CD4-positive, alpha-beta memory T cell (primary cell): ENCODE measurements around the gene SFR1. TPM values are rescaled to one million over a fixed set of nuclear protein-coding genes. Genes with fewer than 3 reads are reported as not detected.
A peak's percentile ranks its signal among the peaks of the same experiment; 100 is the strongest.

ENCODE experiments used
- CTCF ChIA-PET: fragments of 350-600 bp; sonication (Branson Sonifier 250); formaldehyde crosslinking; loops from one replicate; lab custom pipeline; 2021; ENCODE audit warnings: inconsistent platforms; ENCODE audit not compliant: partially characterized antibody; lab: Charles Lee
- POLR2A ChIA-PET: fragments of 350-600 bp; sonication (Branson Sonifier 250); formaldehyde crosslinking; loops from one replicate; lab custom pipeline; 2021; ENCODE audit not compliant: partially characterized antibody; lab: Charles Lee
- DNase-seq, 5 donors: peaks; one replicate each; pipeline versions ENCODE4 v3.0.0 to v3.0.0-alpha.2; 2020 to 2022; ENCODE audit warnings: mixed read lengths in 1 of 5
- H3K27ac ChIP-seq: one replicate; pipeline ENCODE4 v1.7.0; 2013; ENCODE audit warnings: low read depth, low read length
- H3K27me3 ChIP-seq: 2 replicates; pipeline ENCODE4 v1.7.0; 2013; ENCODE audit warnings: mild to moderate bottlenecking, low read length, moderate library complexity; ENCODE audit not compliant: insufficient read depth
- H3K36me3 ChIP-seq: 2 replicates; pipeline ENCODE4 v1.7.0; 2013; ENCODE audit warnings: mild to moderate bottlenecking, low read length, moderate library complexity; ENCODE audit not compliant: insufficient read depth
- H3K4me1 ChIP-seq: 2 replicates; pipeline ENCODE4 v1.7.0; 2013; ENCODE audit warnings: mild to moderate bottlenecking, low read length, moderate library complexity; ENCODE audit not compliant: insufficient read depth
- H3K4me3 ChIP-seq, 2 donors: one replicate each; pipeline ENCODE4 v1.7.0; 2013; ENCODE audit warnings: low read length in 2 of 2, mild to moderate bottlenecking in 1 of 2
- H3K9me3 ChIP-seq, 2 donors: one replicate each; pipeline ENCODE4 v1.7.0; 2013; ENCODE audit warnings: low read length in 2 of 2, control low read depth in 1 of 2; ENCODE audit not compliant: control insufficient read depth in 1 of 2
- H3K27ac Mint-ChIP-seq, 7 donors: one replicate each; pipeline ENCODE4 v1.8.0; 2020 to 2021; ENCODE audit warnings: mixed read lengths in 7 of 7, mild to moderate bottlenecking in 6 of 7, inconsistent platforms in 3 of 7, moderate library complexity in 3 of 7
- H3K27me3 Mint-ChIP-seq, 2 donors: one replicate each; pipeline ENCODE4 v1.8.0; 2020 to 2021; ENCODE audit warnings: mixed read lengths in 2 of 2
- H3K36me3 Mint-ChIP-seq, 2 donors: one replicate each; pipeline ENCODE4 v1.8.0; 2020 to 2021; ENCODE audit warnings: mixed read lengths in 2 of 2, inconsistent platforms in 1 of 2, mild to moderate bottlenecking in 1 of 2
- H3K4me1 Mint-ChIP-seq, 4 donors: one replicate each; pipeline ENCODE4 v1.8.0; 2020 to 2021; ENCODE audit warnings: mixed read lengths in 4 of 4, mild to moderate bottlenecking in 1 of 4
- H3K4me3 Mint-ChIP-seq, 8 donors: one replicate each; pipeline ENCODE4 v1.8.0; 2020 to 2021; ENCODE audit warnings: mixed read lengths in 8 of 8, mild to moderate bottlenecking in 7 of 8, moderate library complexity in 6 of 8, inconsistent platforms in 3 of 8
- H3K9me3 Mint-ChIP-seq, 8 donors: one replicate each; pipeline ENCODE4 v1.8.0; 2020 to 2021; ENCODE audit warnings: mixed read lengths in 8 of 8, mild to moderate bottlenecking in 5 of 8, inconsistent platforms in 3 of 8, moderate library complexity in 1 of 8
- intact Hi-C: fragments of 100-400 bp; cut with micrococcal nuclease; formaldehyde crosslinking; loops from one replicate; pipeline ENCODE4 v1.15.1; 2023
- polyA plus RNA-seq, 2 donors: library from polyadenylated mRNA; unstranded; fragments of 300-500 nt; fragmentation: Illumina TruSeq; gene quantifications; one replicate each; pipeline ENCODE4 v1.2.3, GENCODE V29; 2021
- total RNA-seq, 2 experiments: library from RNA; stranded (reverse); gene quantifications; one replicate each; pipeline ENCODE4 v1.2.3, GENCODE V29; 2021

Gene SFR1, protein sequence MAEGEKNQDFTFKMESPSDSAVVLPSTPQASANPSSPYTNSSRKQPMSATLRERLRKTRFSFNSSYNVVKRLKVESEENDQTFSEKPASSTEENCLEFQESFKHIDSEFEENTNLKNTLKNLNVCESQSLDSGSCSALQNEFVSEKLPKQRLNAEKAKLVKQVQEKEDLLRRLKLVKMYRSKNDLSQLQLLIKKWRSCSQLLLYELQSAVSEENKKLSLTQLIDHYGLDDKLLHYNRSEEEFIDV
- total RNA-seq (10 to 100 TPM; 12.2 to 12.4 TPM), polyA plus RNA-seq (10 to 100 TPM; 10.0 to 15.8 TPM)

DNA sequence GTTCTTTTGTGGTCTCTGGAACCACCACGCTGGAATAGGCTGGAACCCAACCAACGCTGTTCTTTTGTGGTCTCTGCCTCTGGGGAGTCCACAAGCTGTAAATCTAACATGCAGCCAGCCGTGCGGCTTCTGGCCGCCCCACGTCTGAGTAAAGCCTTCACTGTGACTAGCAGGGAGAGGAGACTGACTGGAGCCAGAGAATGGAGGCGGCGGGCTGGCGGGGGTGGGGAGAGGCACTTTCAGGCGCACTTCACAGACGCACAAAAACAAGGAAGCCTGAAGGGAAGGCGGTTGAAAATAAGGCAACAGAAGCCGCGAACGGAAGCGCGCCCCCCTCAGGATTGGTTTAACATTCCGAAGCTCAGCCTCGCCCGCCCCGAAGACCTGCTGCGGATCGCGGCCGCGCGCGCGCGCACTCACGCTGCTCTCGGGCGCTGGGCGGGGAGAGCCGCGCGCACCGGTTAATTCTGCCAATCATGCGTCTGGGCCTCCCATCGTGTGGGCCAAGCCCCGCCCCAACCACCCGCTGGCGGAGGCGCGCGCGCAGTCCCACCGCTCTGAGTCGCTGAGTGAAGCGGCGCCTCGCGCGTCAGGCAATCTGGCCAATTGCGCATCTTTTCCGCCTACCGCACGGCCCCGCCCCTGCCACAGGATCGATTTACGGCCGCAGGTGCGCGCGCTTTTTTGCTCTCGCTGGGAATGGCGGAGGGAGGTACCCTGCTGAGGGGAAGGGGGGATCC, at the start of gene SFR1:
TSS of gene SFR1 (plus strand) at position 687 of the 740 bp plus-strand sequence. CDS start at position 700, 13 bp downstream.
- H3K9me3 ChIP-seq, result no peaks in the 10 kb centered on the region
- H3K4me3 ChIP-seq, result peak within 1 kb of the TSS; percentile 80 to 98
- Mint-ChIP-seq H3K27me3 (peaks cover 0 to 4% of the 10 kb centered on the region in 2 donors), H3K27ac (peak within 1 kb of the TSS; percentile 99 to 100 (median 100)), H3K4me3 (peak within 1 kb of the TSS; percentile 94 to 98 (median 96)), H3K9me3 (no peaks in the 10 kb centered on the region), H3K4me1 (peaks cover 9 to 40% (median 20%) of the 10 kb centered on the region in 4 donors), H3K36me3 (peaks cover 8 to 24% of the 10 kb centered on the region in 2 donors)
- peak within 1 kb of the TSS; percentile 100 for H3K27ac ChIP-seq
- no peaks in the 10 kb centered on the region for H3K36me3 ChIP-seq
- H3K4me1 ChIP-seq, result peaks cover 21% of the 10 kb centered on the region
- DNase-seq, result peak; percentile 99 to 100 (median 99)
- ChIA-PET CTCF (interaction anchor here (0.7 to 5.4 kb wide), 18 partner anchors 9 to 537 kb away, joined by 3 to 59 read pairs (median 5); partner anchors contain the start of gene GSTO1), POLR2A (interaction anchor here (0.6 to 3.9 kb wide), 45 partner anchors 9 to 651 kb away, joined by 3 to 55 read pairs (median 4); partner anchors contain the start of genes CFAP43, GSTO1, GSTO2 and ITPRIP)
- intact Hi-C loops, result loop anchor here (1.0 to 10.0 kb wide), 10 partner anchors 86 to 1477 kb away; partner anchors contain the start of genes CNNM2, GSTO2, SLK and STN1
- H3K27me3 ChIP-seq, result no peaks in the 10 kb centered on the region

DNA sequence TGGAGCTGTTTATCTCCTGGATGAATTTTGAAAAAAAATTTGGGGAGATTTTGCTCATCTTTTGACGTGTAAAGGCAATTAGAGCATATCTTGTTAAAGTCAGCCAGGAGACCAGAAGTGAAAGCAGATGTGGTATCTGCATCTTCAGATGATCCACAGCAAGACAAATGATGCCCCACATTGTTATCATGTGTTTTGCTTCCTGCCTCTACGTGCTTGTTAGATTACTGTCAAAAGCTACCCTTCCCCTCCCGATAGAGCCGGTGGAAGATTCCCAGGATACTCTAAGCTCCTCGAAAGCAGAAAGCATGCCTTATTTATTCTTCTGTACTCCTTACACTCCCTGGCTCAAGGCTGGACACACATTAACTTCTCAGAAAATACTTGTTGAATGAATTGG, 49.2 kb upstream of the SFR1 start:
- Mint-ChIP-seq H3K4me1 (peaks cover 0 to 4% (median under 1%) of the 10 kb centered on the region in 4 donors), H3K9me3 (no peaks in the 10 kb centered on the region), H3K4me3 (no peak overlapping the region), H3K36me3 (no peaks in the 10 kb centered on the region), H3K27me3 (no peaks in the 10 kb centered on the region), H3K27ac (peak overlapping the region in 1 of 7 donors; percentile 21)
- DNase-seq, result no peak
- Histone ChIP-seq H3K4me1 (no peaks in the 10 kb centered on the region), H3K27ac (no peak overlapping the region), H3K36me3 (no peaks in the 10 kb centered on the region), H3K4me3 (no peak overlapping the region), H3K27me3 (no peaks in the 10 kb centered on the region), H3K9me3 (no peaks in the 10 kb centered on the region)
- POLR2A ChIA-PET, result no interaction called here
- CTCF ChIA-PET, result interaction anchor here (1.0 to 2.0 kb wide), 4 partner anchors 8 to 185 kb away, joined by 3 to 6 read pairs (median 4); no protein-coding TSS in a partner anchor
- intact Hi-C loops, result no loop called here

DNA sequence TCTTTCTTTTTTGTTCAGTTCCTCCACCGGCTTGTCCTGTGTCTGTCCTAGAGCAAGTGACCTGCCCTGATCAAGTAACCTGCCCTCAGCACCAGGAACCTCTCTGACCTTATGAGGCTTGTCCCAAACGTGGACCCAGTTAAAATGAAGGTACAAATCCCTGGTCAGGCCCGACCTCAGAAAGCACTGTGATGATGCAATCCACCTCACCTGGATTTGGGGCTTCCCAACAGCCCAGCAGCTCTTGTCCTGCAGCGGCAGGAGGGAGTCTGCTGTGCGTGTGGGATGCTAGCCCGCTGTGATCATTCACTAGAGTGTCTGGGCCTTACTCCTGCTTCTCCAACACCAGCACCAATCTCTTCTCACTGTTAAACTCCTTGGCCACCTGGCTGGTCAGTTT, 47.5 kb upstream of the SFR1 start:
- no peak for DNase-seq
- Mint-ChIP-seq H3K4me3 (no peak overlapping the region), H3K27ac (no peak overlapping the region), H3K36me3 (no peaks in the 10 kb centered on the region), H3K27me3 (no peaks in the 10 kb centered on the region), H3K9me3 (no peaks in the 10 kb centered on the region), H3K4me1 (peaks cover 0 to 4% (median under 1%) of the 10 kb centered on the region in 4 donors)
- Histone ChIP-seq H3K4me1 (no peaks in the 10 kb centered on the region), H3K4me3 (no peak overlapping the region), H3K27ac (no peak overlapping the region), H3K36me3 (no peaks in the 10 kb centered on the region), H3K9me3 (no peaks in the 10 kb centered on the region), H3K27me3 (no peaks in the 10 kb centered on the region)
- ChIA-PET CTCF (no interaction called here), POLR2A (no interaction called here)
- intact Hi-C loops, result no loop called here

DNA sequence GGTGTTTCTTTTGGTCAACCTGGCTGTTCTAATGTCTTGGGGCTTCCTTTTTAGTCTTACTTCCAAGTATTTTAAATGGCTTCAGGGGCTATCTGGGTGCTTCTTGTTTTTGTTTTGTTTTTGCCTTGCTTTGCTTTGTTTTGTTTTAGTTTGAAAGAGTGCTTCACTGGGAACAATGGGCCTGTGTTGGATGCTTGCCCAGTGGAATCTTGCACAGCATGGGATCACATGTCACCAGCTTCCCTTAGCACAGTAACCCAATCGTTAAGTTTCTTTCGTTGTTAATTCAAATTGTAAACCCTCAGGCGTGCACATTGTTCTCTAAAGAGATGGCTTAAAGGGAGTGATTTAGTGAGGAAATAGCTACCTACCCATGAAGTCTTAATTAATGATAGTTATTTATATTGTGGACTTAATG, 45.2 kb upstream of the SFR1 start:
- H3K9me3 Mint-ChIP-seq, result no peaks in the 10 kb centered on the region
- intact Hi-C loops, result no loop called here
- H3K27ac ChIP-seq, result no peak overlapping the region
- no peaks in the 10 kb centered on the region for H3K36me3 Mint-ChIP-seq
- no peak overlapping the region for H3K27ac Mint-ChIP-seq
- no peak overlapping the region for H3K4me3 Mint-ChIP-seq
- no peaks in the 10 kb centered on the region for H3K27me3 Mint-ChIP-seq
- no peaks in the 10 kb centered on the region for H3K36me3 ChIP-seq
- H3K9me3 ChIP-seq, result no peaks in the 10 kb centered on the region
- H3K4me1 ChIP-seq, result no peaks in the 10 kb centered on the region
- ChIA-PET POLR2A (no interaction called here), CTCF (interaction anchor here (1.6 kb wide), 1 partner anchor 192 kb away, joined by 6 read pairs; no protein-coding TSS in a partner anchor)
- no peaks in the 10 kb centered on the region for H3K27me3 ChIP-seq
- no peak for DNase-seq
- H3K4me1 Mint-ChIP-seq, result peaks cover 0 to 4% (median under 1%) of the 10 kb centered on the region in 4 donors
- no peak overlapping the region for H3K4me3 ChIP-seq

DNA sequence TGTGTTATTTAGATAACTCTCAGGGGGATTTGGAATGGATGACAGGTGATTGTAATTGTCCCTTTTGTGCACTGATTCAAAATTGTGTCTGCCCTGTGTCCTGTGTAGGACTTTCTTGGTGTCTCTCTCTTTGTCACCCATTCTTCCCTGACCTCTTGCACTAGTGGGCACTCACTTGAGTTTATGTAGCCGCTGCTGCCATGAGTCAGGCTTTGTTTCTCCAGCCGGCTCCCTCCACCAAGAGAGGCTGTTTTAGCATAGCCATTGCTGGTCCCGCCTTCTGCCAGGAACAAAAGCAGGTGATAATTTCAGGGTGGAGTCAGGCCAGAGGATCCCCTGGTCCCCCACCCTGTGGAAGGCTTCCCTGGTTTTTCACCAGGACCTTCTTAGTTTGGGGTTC, 44.7 kb upstream of the SFR1 start:
- no peaks in the 10 kb centered on the region for H3K9me3 Mint-ChIP-seq
- H3K27me3 ChIP-seq, result no peaks in the 10 kb centered on the region
- no peak overlapping the region for H3K4me3 ChIP-seq
- CTCF ChIA-PET, result interaction anchor here (0.6 to 1.6 kb wide), 2 partner anchors 10 to 192 kb away, joined by 3 to 6 read pairs; no protein-coding TSS in a partner anchor
- no peaks in the 10 kb centered on the region for H3K4me1 ChIP-seq
- H3K4me1 Mint-ChIP-seq, result peaks cover 0 to 4% (median 0%) of the 10 kb centered on the region in 4 donors
- no peaks in the 10 kb centered on the region for H3K9me3 ChIP-seq
- H3K36me3 Mint-ChIP-seq, result no peaks in the 10 kb centered on the region
- no peak overlapping the region for H3K4me3 Mint-ChIP-seq
- no peak overlapping the region for H3K27ac Mint-ChIP-seq
- no peak for DNase-seq
- intact Hi-C loops, result no loop called here
- POLR2A ChIA-PET, result no interaction called here
- H3K27ac ChIP-seq, result no peak overlapping the region
- no peaks in the 10 kb centered on the region for H3K27me3 Mint-ChIP-seq
- no peaks in the 10 kb centered on the region for H3K36me3 ChIP-seq

DNA sequence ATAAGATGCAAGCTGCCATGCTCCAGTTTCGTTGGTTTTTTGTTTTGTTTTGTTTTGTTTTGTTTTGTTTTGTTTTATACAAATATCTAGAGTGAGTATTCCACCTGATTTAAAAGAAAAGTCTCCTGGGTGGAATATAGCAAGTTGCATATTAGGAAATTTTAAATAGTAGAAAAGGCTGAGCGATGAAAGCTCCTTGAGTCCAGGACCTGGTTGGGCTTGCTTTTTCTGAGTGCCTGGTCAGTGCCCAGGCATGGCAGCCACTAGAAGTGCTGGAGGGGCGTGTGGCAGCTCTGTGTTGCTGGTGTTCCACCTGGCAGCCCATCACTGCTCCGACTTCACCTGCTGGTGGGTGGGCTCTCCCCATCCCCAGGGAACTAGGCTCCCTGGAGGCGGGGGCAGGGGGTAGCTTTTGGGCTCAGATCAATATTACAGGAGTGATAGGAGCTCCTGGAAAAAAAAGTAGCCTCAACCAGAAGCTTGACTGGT, 44.3 kb upstream of the SFR1 start:
- ChIA-PET POLR2A (no interaction called here), CTCF (interaction anchor here (0.6 to 1.6 kb wide), 4 partner anchors 10 to 365 kb away, joined by 3 to 7 read pairs (median 4); no protein-coding TSS in a partner anchor)
- Histone ChIP-seq H3K4me3 (no peak overlapping the region), H3K27me3 (no peaks in the 10 kb centered on the region), H3K36me3 (no peaks in the 10 kb centered on the region), H3K9me3 (no peaks in the 10 kb centered on the region), H3K4me1 (no peaks in the 10 kb centered on the region), H3K27ac (no peak overlapping the region)
- H3K4me1 Mint-ChIP-seq, result peaks cover 0 to 3% (median 0%) of the 10 kb centered on the region in 4 donors
- no peaks in the 10 kb centered on the region for H3K9me3 Mint-ChIP-seq
- intact Hi-C loops, result no loop called here
- H3K27ac Mint-ChIP-seq, result no peak overlapping the region
- DNase-seq, result no peak
- H3K27me3 Mint-ChIP-seq, result no peaks in the 10 kb centered on the region
- no peak overlapping the region for H3K4me3 Mint-ChIP-seq
- no peaks in the 10 kb centered on the region for H3K36me3 Mint-ChIP-seq
